Superior temporal gyrus (tissue), 1 donor: ENCODE results near the gene PDE6A.

Source experiments
- DNase-seq: peaks from one replicate; pipeline ENCODE4 v3.0.0-alpha.2; 2016; ENCODE audit errors: extremely low spot score

The PDE6A gene

GRCh38 chr5:149818116-149818515 lies 126.5 kb downstream of the PDE6A start:
- no peak for DNase-seq

GRCh38 chr5:149817539-149818060 lies 127.0 kb downstream of the PDE6A start:
- no peak for DNase-seq

- DNase-seq: no peak
Measured at GRCh38 chr5:149816661-149817060, 127.9 kb downstream of the PDE6A start.

- no peak for DNase-seq
Measured at GRCh38 chr5:149811453-149811852, 133.1 kb downstream of the PDE6A start.

GRCh38 chr5:149810856-149811255 lies 133.7 kb downstream of the PDE6A start:
- no peak for DNase-seq

GRCh38 chr5:149809931-149810691 lies 134.5 kb downstream of the PDE6A start:
- no peak for DNase-seq

GRCh38 chr5:149808264-149808982 lies 136.2 kb downstream of the PDE6A start:
- DNase-seq: no peak
